ENCODE results near the gene NFIX. TPM values are rescaled to one million over a fixed set of nuclear protein-coding genes. Genes with fewer than 3 reads are reported as not detected.

Gene NFIX
- total and polyA plus RNA-seq, 2 of the 13 experiments (the other 11 are each of a cell fraction or from before 2014, with no cell fraction given), result 3.4 to 5.4 TPM

- TF ChIP-seq PRDM4 (CRISPR knock-in tag; IDR thresholded peaks at IDR 0.05; ENCODE audit: borderline replicate concordance) (no peak), ZNF816 (CRISPR knock-in tag; IDR thresholded peaks at IDR 0.05; ENCODE audit: borderline replicate concordance) (no peak), HBP1 (CRISPR knock-in tag; IDR thresholded peaks at IDR 0.05; ENCODE audit: low read depth) (peak; percentile 85; the same call in 1 of the 2 replicates), SKIL (CRISPR knock-in tag; IDR thresholded peaks at IDR 0.05; ENCODE audit: borderline replicate concordance) (no peak), GRHL1 (CRISPR knock-in tag; conservative IDR thresholded peaks at IDR 0.05) (no peak), ZNF333 (CRISPR knock-in tag; IDR thresholded peaks at IDR 0.05; ENCODE audit: borderline replicate concordance) (no peak), THAP7 (CRISPR knock-in tag; IDR thresholded peaks at IDR 0.05) (peak; percentile 41; the same call in 1 of the 2 replicates), HMG20B (CRISPR knock-in tag; conservative IDR thresholded peaks at IDR 0.05) (no peak), SSRP1 (CRISPR knock-in tag; IDR thresholded peaks at IDR 0.05) (no peak), ATF7-NPFF (CRISPR knock-in tag; IDR thresholded peaks at IDR 0.05; ENCODE audit: low read depth) (no peak; the same call in 1 of the 2 replicates), MAFG (CRISPR knock-in tag; IDR thresholded peaks at IDR 0.05) (no peak), NFE2L1 (CRISPR knock-in tag; IDR thresholded peaks at IDR 0.05; ENCODE audit: borderline replicate concordance) (no peak), ZNF776 (CRISPR knock-in tag; IDR thresholded peaks at IDR 0.05) (no peak), HNRNPH1 (optimal IDR thresholded peaks at IDR 0.05; ENCODE audit: low read depth, low read length) (peak; percentile 49), ZNF17 (CRISPR knock-in tag; IDR thresholded peaks at IDR 0.05) (0 out of 2 replicates have a peak, but pooled peaks have one; percentile 47), MLLT10 (CRISPR knock-in tag; IDR thresholded peaks at IDR 0.05) (no peak), ZNF552 (CRISPR knock-in tag; IDR thresholded peaks at IDR 0.05; ENCODE audit: borderline replicate concordance) (no peak), HDAC6 (IDR thresholded peaks at IDR 0.05; ENCODE audit: low read depth, low read length) (no peak), SP140L (CRISPR knock-in tag; IDR thresholded peaks at IDR 0.05; ENCODE audit: borderline replicate concordance) (0 out of 2 replicates have a peak, but pooled peaks have one; percentile 78), ZSCAN29 (CRISPR knock-in tag; conservative IDR thresholded peaks at IDR 0.05) (no peak)
Measured at GRCh38 chr19:12956446-12957388, 38.6 kb upstream of the NFIX start, which contains the start of gene GADD45GIP1 (continued).
